ENCODE measurements around the gene AUH. TPM values are rescaled to one million over a fixed set of nuclear protein-coding genes. Genes with fewer than 3 reads are reported as not detected.

AUH gene
- total RNA-seq, 4 donors from 2014 or later, result 26.4 to 34.3 (median 31.2) TPM

GRCh38 chr9:91340395-91340967 lies 21.2 kb downstream of the AUH start:
- ATAC-seq (ENCODE audit: low FRiP score), result no peak
- DNase-seq (ENCODE audit: low spot score), result no peak
- TF ChIP-seq CTCF (IDR thresholded peaks at IDR 0.05), result no peak

DNA sequence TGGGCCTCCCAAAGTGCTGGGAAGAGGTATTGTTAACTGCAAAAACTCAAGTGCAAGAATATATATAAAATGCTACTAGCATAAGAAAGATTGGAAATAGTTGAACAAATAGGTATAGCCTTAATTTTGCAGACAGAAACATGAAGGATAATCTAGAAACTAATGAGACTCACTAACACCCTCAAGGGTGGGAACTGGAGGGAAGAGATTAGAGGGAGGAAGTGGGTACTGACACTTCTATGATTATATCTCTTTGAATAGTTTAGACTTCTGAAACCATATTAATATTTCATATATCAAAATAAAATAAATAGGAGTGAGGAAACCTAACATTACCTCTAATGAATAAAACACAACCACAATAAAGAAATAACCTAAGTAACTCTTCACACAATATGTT lies 23.0 kb downstream of the AUH start:
- ATAC-seq (ENCODE audit: low FRiP score), result no peak
- DNase-seq (ENCODE audit: low spot score), result no peak
- no peak for TF ChIP-seq CTCF (IDR thresholded peaks at IDR 0.05)

- no peak for DNase-seq (ENCODE audit: low spot score)
- ATAC-seq (ENCODE audit: low FRiP score), result no peak
- no peak for TF ChIP-seq CTCF (IDR thresholded peaks at IDR 0.05)
Measured at GRCh38 chr9:91336786-91337185, 24.9 kb downstream of the AUH start.

DNA sequence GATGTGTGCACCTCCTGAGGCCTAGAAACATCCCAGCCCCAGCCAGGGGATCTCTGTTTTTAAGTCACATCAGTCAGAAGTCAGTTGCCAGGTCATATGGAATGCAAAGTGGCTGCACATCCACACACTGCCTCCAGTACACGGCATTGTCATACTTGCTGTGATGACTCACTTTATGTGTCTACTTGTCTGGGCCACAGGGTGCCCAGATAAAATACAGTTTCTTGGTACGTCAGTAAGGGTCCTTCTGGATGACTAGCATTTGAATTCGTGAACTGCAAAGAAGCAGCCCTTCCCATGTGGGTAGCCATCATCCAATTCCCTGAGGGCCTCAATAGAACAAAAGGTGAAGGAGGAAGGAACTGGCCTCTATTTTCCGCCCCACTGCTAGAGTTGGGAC lies 27.7 kb downstream of the AUH start:
- TF ChIP-seq CTCF (IDR thresholded peaks at IDR 0.05), result no peak
- ATAC-seq (ENCODE audit: low FRiP score) (no peak), DNase-seq (ENCODE audit: low spot score) (no peak)

DNA sequence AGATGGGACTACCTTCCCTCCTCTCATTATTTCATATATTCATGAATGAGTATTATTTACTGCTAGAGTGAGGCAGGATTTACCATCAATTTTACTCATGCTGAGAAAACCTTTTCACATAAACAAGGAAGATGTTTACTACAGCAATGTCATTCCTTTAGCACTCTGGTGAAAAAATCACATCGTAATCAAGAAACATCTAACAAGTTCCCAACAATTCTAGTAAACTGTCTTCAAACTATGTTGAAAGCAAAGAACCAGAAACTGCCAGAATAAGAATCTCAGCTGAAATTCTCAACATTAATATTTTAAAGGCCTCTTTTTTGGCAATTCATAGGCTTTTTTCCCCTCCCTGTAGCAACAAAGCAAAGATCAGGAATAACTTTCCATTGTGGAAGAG lies 28.2 kb downstream of the AUH start:
- ATAC-seq (ENCODE audit: low FRiP score) (no peak), DNase-seq (ENCODE audit: low spot score) (no peak)
- no peak for TF ChIP-seq CTCF (IDR thresholded peaks at IDR 0.05)

- no peak for TF ChIP-seq CTCF (IDR thresholded peaks at IDR 0.05)
- ATAC-seq (ENCODE audit: low FRiP score) (no peak), DNase-seq (ENCODE audit: low spot score) (no peak)
Measured at GRCh38 chr9:91332546-91333231, 29.0 kb downstream of the AUH start.

DNA sequence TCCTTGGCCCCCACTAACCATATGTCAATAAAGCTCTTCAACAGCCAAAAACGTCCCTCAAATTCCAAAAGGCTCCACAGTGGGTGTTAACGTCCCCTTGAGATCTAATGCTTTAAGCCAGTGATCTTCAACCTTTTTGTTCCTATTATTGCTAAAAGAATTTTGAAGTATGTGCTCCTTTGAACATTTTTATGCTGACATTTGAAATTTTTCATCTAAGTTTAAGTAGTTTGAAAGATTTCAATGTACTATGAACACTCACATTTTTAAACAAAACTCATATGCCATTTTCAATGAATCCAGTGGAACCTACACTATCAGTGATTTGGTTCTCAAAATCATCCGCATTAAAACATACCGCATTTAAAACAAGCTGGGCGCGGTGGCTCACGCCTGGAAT lies 29.9 kb downstream of the AUH start:
- no peak for TF ChIP-seq CTCF (IDR thresholded peaks at IDR 0.05)
- no peak for DNase-seq (ENCODE audit: low spot score)
- no peak for ATAC-seq (ENCODE audit: low FRiP score)

Data from omental fat pad (tissue), 4 donors.